NCI-H1417 (cell line): ENCODE results near the gene SLC6A11.

Experiments
- DNase-seq, 3 experiments: peaks; one replicate each; lab custom pipeline; 2025; lab: John Stamatoyannopoulos, UW

The SLC6A11 gene

DNA sequence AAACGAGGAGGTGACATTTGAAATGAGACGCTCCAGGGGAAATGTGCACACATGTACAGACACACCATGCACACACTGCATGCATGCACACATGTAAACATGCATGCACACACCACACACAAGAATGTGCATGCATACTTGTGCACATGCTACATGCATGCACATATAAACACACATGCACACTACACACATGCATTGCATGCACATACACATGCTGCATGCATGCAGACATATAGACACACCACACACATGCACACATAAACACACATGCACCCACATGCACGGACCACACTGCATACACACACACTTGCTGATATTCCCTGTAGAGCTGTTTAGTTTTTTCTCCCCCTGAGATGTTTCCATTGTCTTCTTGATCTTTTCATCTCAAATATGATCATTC lies 138.7 kb downstream of the SLC6A11 start:
- DNase-seq = no peak

DNA sequence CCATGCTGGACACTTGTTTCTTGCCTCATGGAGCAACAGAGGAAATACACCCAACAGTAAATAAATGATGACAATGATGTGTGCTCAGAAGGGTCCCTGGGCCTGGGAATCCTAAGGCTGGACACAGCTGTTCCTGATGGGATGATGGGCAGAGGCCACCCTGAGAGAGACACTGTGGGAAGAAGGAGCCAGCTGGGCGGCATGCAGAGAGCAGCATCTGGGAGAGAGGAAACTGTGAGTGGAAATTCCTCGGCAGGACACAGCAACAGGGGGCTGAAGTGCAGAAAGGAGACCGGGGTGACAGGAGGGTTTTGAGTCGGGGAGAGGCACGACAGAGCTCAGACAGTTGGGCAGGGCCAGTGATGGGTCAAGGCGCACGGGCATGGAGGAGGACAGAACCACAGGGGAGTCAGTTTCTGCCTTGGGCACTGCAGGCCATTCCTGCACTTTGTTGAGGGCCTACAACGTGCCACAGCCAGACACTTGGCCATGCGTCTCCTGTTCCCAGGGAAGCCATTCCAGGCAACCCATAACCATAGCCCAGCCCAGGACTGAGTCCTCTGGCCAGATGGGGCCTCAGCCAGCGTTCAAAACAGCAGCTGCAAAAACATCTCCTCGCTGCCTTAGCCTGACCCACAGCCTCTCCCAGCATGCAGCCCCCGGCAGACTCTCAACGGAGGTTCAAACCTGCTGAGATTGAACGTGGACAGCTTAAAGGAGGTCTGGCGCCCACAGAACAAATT lies 139.9 kb downstream of the SLC6A11 start:
- no peak for DNase-seq

DNA sequence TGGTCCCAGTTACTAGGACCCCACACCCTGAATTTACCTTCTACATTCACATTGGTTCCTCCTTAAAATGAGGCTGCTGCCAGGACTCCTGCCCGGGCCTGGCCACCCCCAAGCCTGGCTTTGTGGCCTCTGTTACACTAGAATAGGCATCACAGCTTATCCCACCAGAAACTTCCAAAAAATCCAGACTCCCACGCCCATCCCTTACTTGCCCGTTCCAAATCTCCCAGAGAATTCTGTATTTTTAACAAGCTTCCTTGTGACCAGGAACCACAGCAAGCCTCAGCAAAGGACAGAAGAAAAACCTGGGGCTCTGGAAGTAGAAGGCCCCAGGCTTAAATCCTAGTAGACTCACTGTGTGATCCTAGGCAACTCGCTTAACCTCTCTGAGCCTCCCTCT lies 140.5 kb downstream of the SLC6A11 start:
- DNase-seq = no peak

DNA sequence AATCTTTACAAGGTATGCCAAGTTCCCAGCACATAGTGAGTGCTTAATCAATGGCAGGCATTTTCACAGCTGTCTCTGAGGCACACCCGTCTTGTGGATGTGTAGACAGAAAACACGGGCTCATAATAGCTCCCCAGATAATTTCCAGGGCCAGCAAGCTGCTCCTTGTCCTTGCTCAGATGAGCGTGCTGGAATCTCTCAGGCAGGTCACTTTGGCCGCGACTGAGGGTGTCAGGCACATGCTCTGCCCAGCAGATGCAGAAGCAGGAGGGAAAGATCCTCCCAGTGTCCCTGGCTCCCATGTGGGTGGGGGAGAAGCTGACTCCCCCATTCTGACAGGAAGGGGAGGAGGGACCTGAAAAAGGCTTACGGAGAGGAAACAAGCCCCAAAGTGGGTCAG lies 141.0 kb downstream of the SLC6A11 start:
- no peak for DNase-seq

DNA sequence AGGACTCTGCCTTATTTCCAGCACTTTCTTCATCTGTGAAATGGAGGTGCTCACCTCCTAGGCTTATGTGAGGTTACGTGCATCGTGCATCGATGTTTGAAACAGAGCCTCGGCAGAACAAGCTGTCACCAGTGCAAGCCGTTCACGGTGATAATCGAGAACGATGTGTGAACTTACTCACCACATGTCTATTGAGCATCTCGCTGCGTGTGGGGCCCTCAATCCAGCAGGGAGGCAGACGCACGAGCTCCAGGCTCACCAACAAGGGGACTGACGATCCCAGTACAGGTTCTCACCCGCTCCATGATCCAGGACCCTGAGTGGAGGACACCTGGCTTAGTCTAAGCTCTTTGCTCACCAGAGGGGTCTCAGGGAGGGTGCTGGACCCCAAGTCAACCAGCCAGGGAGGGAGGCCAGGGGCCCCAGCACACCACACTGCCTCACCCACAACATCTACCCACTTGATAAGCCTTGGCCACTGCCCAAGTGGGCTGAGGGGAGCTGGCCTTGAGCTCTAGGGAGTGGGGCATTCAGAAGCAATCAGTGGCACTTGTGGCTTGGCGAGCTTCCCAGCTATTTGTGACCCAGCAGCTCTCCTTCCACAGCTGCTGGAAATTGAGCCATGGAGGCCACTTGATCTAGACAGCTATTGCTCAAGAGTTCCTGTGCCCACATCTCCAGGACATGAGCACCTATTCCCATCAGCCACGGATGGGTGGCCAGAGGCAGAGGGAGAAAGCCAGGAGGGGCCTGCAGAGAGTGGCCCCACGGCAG lies 142.1 kb downstream of the SLC6A11 start:
- peak in 2 of 3 experiments; percentile 10 to 76 for DNase-seq

DNA sequence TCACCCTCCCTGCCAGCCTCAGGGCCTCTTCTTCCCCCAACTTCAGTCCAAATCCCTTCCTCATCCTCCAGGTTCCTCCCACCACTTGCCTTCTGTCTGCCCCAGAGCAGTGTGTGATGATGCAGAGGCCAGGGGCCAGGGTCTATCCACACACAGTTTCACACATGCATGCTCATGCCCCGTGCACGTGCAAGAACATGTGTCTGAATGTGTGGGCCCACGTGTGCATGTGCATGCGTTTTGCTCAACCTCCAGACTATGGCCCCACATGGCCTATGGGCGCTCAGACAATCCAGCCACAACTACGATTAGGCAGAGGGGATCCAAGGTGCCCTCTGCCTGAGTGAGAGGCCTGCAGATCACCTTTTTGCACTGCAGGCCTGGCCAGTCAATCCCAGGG lies 144.2 kb downstream of the SLC6A11 start:
- DNase-seq = no peak

DNA sequence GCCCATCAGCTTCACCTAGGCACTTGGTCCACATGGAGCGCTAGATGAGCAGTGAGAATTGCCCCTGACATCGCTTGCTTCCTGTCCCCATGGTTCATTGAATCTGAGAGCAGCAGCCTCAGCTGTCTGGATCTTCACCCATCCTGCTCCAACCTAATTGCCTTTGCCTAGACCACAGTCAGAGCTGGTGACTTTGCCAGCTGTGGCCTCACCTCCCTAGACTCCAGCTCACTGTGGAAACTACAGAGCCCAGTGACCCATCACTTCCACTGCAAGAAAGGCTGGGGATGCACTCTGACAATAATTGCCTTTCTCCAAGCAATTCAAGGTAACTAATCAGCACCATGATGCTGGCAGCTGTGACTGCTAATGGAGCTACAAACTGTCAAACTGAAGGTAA lies 145.9 kb downstream of the SLC6A11 start:
- DNase-seq = peak in 1 of 3 experiments; percentile 26

DNA sequence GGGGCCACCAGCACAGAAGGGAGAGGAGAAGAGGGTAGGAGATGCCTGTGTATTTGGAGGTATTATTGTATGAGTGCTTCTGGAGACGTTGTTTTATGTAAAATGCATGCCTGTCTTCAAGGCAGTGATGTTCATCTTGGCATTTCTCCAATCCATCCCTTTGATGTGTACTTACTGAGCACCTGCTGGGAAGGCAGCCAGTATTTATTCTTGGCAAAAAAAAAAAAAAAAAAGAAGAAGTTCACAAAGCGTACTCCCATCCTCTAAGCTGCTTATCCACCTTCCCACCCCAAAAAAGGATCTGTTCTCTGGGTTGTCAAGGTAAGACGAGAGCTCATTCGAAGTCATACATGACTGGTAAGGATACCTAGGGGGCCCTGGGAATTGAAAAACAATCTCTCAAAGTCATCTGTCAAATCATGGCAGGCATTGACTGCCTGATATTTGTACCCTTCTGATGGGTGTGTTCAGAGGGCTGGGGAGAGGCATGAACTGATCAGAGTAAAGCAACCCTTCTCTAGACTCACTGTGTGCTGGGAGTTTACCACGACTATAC lies 146.5 kb downstream of the SLC6A11 start:
- DNase-seq = peak in 2 of 3 experiments; percentile 56 to 92

DNA sequence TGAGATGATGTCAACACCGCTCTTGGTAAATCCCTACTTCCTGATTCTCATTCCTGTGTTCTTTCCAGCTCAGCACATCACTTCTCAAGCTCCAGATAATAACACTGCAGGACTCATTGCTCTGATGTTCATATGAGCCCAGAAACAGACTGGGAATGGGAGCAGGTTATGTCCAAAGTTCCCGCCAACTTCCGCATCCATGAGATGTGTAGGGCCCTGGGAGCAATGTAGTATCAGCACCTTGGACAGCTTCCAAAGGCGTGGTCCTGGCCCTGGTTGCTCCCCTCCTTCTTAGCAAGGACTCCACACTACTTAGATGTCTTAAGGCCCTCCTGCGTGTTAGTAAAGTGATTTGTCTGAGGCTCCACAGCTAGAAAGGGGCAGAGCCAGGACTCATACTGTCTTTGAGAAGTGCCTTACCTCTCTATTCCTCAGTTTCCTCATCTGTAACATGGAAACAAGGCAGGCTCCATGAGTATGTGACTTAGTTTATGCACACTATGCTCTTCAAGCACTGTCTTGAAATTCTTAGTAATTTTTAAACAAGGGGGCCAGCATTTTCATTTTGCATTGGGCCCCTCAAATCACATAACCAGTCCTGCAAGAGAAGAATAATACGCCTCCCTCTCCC lies 148.6 kb downstream of the SLC6A11 start:
- no peak for DNase-seq

DNA sequence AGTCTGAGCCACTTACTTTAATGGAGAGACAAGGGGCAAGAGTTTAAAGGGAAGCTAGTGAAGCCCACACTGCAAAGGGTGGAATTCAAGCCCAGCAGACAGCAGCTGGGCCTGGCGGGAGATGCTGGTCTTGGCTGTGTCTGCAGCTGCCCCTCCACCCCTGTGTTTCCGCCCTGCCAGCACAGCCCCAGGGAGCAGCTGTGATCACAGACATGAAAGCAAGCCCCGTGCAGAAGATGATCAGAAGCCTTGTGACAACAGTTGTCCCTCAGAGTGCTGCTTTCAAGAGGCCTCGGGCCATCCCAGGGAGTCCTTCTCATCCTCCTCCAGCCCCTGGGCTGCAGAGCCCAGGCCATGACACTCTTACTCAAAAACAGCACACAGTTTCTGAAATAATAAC lies 152.4 kb downstream of the SLC6A11 start:
- DNase-seq = peak in 2 of 3 experiments; percentile 5 to 42

DNA sequence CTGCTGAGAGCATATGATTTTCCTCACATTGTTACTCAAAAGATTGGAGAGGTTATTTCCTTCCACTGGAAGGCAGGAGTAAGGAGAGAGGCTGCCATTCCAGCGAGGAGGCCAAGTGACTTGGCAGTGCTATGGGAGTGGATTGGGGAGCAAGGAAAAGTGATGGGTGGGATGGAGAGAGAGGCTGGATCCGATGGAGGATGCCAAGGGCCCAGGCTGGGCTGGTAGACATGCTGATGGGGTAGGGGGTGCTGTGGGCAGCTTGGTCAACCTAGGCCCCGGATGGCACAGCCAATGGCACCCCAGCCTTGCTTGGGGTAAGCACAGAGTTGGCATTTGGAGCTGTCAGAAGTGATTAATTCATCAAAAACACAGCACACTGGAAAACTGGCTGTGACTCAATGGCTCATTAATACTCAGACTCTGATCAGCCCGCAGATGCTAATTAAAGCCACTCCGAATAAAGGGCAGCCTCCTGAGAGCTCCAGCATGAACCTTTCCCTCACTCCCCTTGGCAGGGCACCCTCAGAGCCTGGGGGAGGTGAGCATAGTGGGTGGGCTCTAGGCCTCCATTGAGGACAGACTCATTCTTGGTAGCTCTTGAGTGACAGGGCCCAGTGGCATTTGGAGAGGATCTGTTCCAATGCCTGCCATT lies 154.4 kb downstream of the SLC6A11 start:
- DNase-seq = no peak

DNA sequence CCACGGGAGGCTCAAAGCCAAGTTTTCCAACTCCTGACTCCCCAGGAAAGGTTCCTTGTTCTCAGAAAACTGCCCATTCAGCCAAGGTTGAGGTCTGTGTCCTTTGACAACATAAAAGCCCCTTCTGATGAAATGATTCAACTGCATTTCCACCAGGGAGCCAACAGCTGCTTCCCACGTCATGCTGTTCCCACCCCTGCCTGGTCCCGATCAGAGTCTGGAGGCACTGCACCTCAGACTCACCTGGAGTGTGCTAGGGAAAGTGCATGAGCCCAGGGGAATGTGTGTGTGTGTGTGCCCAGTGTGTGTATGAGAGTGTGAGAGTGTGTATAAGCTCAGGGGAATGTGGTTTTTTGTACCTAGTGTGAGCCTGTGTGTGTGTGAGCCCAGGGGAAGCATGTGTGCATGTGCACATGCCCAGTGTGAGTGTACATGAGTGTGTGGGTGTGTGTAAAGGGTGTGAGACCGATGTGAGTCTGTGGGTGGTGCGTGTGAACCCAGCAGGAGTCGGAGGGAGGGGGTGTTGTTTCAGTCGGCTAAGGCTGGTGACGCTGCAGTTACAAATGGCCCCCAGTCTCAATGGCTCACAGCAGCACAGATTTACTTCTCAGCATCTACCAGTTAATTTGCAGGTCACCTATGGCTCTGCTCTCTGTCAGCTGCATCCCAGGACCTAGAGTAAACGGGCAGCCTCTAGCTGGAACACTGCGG lies 156.2 kb downstream of the SLC6A11 start:
- DNase-seq = no peak

DNA sequence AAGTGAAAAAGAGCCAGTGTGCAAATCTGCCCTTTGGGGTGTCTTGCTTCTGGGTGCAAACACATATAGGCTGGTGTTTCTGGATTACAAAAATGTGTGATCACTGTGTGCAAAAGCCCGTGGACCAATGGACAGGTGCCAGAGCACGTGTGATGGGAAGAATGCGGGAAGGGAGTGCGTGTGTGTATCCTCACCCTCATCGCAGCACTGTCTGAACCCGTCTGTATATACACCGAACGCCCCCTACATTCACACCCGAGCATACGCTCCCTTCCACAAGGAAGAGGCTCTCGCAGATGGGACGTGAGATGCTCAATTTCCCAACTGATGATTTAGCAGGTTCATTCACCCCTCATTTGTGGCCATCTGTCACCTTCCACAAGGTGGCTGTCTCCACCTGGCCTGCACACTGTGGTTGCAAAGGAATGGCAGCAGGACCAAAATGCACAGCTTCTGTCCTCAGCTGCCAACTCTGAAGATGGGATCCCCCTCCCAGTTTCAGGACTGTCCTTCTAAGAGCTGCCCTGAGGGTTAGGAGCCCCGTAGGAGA lies 157.1 kb downstream of the SLC6A11 start:
- no peak for DNase-seq

DNA sequence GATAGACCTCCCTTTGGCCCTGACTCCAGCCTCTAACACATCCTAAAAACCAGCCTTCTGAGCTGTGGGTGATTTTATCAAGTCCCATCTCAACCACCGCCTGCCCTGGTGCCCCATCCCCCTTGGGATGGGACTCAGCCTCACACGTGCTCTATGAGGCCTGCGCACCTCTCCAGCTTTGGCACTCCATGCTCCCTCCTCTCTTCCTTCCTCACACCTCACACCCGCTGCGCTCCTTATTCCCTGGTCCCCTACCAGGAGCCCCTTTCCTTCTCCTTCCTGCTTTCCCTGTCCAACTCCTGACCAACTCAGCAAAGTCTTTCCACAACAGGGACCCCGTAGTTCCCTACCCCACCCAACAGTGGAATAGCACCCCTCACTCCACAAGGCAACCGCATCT lies 158.1 kb downstream of the SLC6A11 start:
- no peak for DNase-seq

DNA sequence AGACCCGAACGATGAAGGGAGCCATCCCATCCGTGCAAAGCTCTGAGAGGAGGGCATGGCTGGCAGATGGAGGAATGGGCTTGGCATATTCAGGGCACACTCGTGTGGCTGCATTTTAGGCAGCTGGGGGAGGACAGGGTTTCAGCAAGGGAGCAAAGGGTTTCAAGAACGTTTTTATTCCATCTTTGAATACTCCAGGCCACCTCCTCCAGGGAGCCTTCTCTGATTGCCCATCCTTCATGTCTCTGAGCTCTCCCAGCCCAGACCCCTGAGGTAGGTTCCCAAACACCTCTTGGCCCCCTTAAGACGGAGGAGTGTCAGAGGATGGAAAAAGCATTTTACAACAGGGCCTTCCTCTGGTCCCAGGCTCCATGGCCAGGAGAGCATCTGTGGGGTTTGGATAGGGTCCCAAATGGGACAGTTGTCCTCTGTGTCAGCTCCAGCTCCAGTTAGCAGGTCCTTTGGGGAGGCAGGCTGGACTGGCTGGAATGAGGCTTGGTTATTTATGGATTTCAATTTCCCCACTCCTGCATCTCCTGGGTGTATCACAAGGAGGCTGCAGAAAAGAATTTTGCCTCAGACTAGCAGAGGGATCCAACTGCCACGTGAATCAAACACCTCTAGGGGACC lies 158.8 kb downstream of the SLC6A11 start:
- DNase-seq = no peak

DNA sequence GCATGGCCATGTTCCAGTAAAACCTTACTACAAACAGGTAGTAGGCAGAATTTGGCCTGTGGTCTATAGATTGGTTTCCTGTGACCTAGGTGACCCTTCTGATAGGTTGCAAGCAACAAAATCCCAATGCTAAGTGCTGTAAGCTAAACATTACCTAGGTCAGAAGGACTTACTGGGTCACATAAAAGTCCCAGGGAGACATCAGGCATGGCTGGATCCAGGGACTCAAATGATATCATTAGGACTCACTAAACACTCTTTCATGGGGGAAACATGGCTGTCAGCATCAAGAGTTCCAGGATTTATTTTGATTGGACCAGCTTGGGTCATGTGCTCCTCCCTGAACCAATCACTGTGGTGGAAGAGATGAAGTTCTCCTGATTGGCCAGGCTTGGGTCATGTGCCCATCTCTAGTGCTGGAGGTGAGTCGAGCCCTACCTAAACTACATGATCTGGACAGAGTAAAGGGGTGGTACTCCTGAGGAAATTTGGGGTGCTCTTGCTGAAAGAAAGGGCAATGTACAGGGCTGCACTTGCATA lies 159.7 kb downstream of the SLC6A11 start:
- DNase-seq = no peak

DNA sequence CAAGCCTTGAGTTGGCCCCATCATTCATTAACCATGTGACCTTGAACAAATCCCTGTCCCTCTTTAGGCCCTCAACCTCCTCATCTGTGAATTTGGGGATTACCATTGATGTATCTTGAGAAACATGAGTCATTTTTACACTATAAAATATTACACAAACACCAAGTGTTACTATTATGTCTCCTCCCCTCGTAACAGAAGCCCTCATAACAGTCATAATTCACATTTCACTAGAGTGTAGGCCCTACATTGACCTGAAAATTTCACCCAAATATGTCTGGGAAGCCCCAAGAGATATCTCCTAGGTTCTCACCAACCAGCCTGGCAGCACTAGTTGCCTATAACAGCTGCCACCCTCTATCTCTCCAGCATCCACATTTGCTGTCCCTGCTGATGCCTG lies 160.7 kb downstream of the SLC6A11 start:
- DNase-seq = no peak

DNA sequence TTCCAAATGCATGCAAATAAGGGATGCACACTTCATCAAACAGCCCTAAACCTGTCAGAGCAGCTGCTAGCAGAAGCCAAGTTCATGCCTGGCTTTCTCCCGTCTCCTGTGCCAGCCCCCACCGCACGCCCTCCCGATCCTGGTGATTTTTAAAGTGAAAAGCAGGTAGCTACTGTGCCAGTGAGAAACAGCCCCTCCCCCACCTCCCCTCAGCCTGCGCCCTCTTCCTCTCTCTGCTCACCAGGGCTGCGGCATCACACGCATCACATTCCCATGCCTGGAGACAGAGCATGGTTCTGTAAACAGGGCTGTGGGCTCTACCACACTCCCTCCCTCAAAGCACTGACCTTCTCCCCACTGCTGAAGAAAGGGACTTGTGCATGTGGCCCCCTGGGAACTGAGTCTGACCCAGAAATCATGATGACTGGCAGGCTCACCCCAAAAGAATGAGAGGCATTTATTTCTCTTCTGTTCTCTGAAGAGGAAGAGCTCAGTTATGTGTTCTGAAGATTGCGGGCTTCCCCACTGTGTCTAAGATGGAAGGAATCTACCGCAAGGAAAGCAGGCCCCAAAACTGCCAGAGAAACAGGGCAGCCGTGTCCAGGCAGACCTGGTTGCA lies 162.0 kb downstream of the SLC6A11 start:
- DNase-seq = no peak

DNA sequence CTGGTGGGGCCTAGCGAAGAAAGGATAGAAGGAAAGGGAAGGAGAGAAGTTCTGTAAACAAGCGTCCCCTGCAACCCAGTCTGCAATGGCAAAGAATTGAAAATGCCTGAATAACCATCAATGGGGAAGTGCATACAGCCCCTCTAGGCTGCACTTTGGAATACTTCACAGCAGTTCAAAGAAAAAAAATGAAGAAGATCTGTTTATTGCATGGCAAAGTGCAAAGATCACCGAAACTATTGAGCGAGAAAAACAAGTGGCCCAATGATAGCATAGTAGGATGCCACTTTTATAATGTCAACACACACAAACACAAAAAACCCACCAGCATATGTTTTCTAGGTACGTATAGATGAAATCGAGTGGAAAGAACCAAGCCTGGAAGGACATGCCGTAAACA lies 162.9 kb downstream of the SLC6A11 start:
- DNase-seq = no peak

DNA sequence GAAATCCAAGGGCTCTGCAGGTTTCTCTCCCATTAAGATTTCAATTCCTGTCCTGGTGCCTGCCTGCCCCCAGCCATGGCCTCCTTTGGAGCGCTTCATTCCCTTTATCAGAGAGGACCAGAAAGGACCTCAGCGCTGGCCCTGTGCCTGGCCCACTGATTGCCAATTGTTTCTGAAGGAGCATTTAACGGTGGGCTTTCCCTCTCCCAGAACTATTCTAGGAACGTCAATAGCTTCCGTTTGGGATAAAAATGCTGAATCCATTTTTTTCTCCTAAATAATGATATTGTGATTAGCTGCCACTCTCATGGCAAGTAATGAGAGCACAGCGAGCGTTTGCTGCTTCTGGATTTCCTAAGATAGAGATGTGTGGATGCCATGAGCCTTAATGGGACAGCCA lies 164.3 kb downstream of the SLC6A11 start:
- DNase-seq = no peak
